Liver (tissue), 9 donors: ENCODE measurements around the gene TIAM1. TPM values are rescaled to one million over a fixed set of nuclear protein-coding genes. Genes with fewer than 3 reads are reported as not detected.

Source experiments
- DNase-seq: peaks from one replicate; pipeline ENCODE4 v3.0.0-alpha.2; 2017; ENCODE audit warnings: low spot score
- H3K27ac ChIP-seq, 2 donors: one replicate each; pipeline ENCODE4 v1.7.0; 2013; ENCODE audit warnings: inconsistent platforms in 2 of 2, low read length in 2 of 2, control low read depth in 1 of 2, low read depth in 1 of 2, mild to moderate bottlenecking in 1 of 2
- H3K27me3 ChIP-seq, 4 donors: one replicate each; pipeline versions ENCODE4 v1.6.1 to v1.7.0; 2013; ENCODE audit warnings: low read length in 3 of 4, inconsistent platforms in 1 of 4, mild to moderate bottlenecking in 1 of 4, moderate library complexity in 1 of 4; ENCODE audit not compliant: control insufficient read depth in 4 of 4, insufficient read depth in 4 of 4
- H3K36me3 ChIP-seq, 4 donors: one replicate each; pipeline versions ENCODE4 v1.6.1 to v1.7.0; 2013; ENCODE audit warnings: low read length in 3 of 4, mild to moderate bottlenecking in 3 of 4, low read depth in 1 of 4, moderate library complexity in 1 of 4; ENCODE audit not compliant: control insufficient read depth in 4 of 4, insufficient read depth in 3 of 4
- H3K4me1 ChIP-seq, 4 donors: one replicate each; pipeline versions ENCODE4 v1.6.1 to v1.7.0; 2013; ENCODE audit warnings: low read length in 3 of 4, mild to moderate bottlenecking in 3 of 4, moderate library complexity in 1 of 4; ENCODE audit not compliant: control insufficient read depth in 4 of 4, insufficient read depth in 4 of 4
- H3K4me3 ChIP-seq, 3 donors: one replicate each; pipeline versions ENCODE4 v1.6.1 to v1.7.0; 2013; ENCODE audit warnings: low read length in 3 of 3, control low read depth in 1 of 3, low read depth in 1 of 3, mild to moderate bottlenecking in 1 of 3
- H3K9ac ChIP-seq, 2 donors: one replicate each; pipeline ENCODE4 v1.7.0; 2013; ENCODE audit warnings: low read length in 2 of 2, mild to moderate bottlenecking in 2 of 2, moderate library complexity in 2 of 2, control low read depth in 1 of 2, low read depth in 1 of 2
- H3K9me3 ChIP-seq, 4 donors: one replicate each; pipeline versions ENCODE4 v1.6.1 to v1.7.0; 2013; ENCODE audit warnings: low read length in 3 of 4; ENCODE audit not compliant: control insufficient read depth in 4 of 4
- EGR1 ChIP-seq, 2 donors: IDR thresholded peaks; 2 replicates each; pipeline ENCODE4 v1.6.1; 2016 to 2018; ENCODE audit warnings: antibody characterized with exemption in 2 of 2, low read depth in 2 of 2
- FOXA1 ChIP-seq: IDR thresholded peaks from 2 replicates; pipeline ENCODE4 v1.6.1; 2016; ENCODE audit warnings: antibody characterized with exemption
- JUND ChIP-seq, 2 donors: IDR thresholded peaks; 2 replicates each; pipeline ENCODE4 v1.6.1; 2016; ENCODE audit warnings: antibody characterized with exemption in 2 of 2
- NR2F2 ChIP-seq: IDR thresholded peaks from 2 replicates; pipeline ENCODE4 v1.6.1; 2016; ENCODE audit warnings: antibody characterized with exemption
- RXRA ChIP-seq, 2 donors: IDR thresholded peaks; 2 replicates each; pipeline ENCODE4 v1.6.1; 2017 to 2018; ENCODE audit warnings: antibody characterized with exemption in 2 of 2, mild to moderate bottlenecking in 1 of 2
- TAF1 ChIP-seq: conservative IDR thresholded peaks from 2 replicates; pipeline ENCODE4 v1.6.1; 2016; ENCODE audit warnings: antibody characterized with exemption, mild to moderate bottlenecking
- YY1 ChIP-seq: IDR thresholded peaks from 2 replicates; pipeline ENCODE4 v1.6.1; 2016; ENCODE audit warnings: antibody characterized with exemption, mild to moderate bottlenecking
- WGBS: extraction: QIAGEN DNeasy Blood & Tissue Kit; methylation state at CpG from one replicate; pipeline ENCODE4 v1.1.7; 2013; 5-methylcytosine and 5-hydroxymethylcytosine counted together
- polyA plus RNA-seq, 2 donors: library from polyadenylated mRNA; stranded (reverse) in 1 of 2; unstranded in 1 of 2; fragments of 200-250 nt in 1 of 2; fragments of >200 nt in 1 of 2; fragmentation: Nextera tagmentation in 1 of 2; extraction: Ambion mirVana in 1 of 2; gene quantifications; one replicate each; pipeline versions ENCODE4 v1.2.1 to v1.2.3, GENCODE V29; 2013 to 2015
- total RNA-seq, 2 donors: library from RNA; depleted of rRNA; stranded (reverse); fragments of >200 nt; gene quantifications; one replicate each; pipeline ENCODE4 v1.2.3, GENCODE V29; 2014
- TF ChIP-seq, protein P1 (sequence below): fragments of 150-350 bp; IDR thresholded peaks from 2 replicates; pipeline ENCODE4 v1.5.1; 2017; ENCODE audit warnings: improper control_type of control experiment, low read depth, low read length; ENCODE audit not compliant: missing input control
- TF ChIP-seq, protein P2 (sequence below): IDR thresholded peaks from 2 replicates; pipeline ENCODE4 v1.6.1; 2016; ENCODE audit warnings: antibody characterized with exemption, mild to moderate bottlenecking
- TF ChIP-seq, protein P3 (sequence below): IDR thresholded peaks from 2 replicates; pipeline ENCODE4 v1.6.1; 2016; ENCODE audit warnings: antibody characterized with exemption
- TF ChIP-seq, protein P4 (sequence below): IDR thresholded peaks from 2 replicates; pipeline ENCODE4 v1.6.1; 2016; ENCODE audit warnings: antibody characterized with exemption
- donor health status: healthy.
- donor health status: healthy.
- donor health status: healthy.
- donor health status: healthy.
- donor health status: healthy.

Gene TIAM1
- total and polyA plus RNA-seq, 4 donors: 3.0 to 7.4 (median 4.8) TPM

DNA sequence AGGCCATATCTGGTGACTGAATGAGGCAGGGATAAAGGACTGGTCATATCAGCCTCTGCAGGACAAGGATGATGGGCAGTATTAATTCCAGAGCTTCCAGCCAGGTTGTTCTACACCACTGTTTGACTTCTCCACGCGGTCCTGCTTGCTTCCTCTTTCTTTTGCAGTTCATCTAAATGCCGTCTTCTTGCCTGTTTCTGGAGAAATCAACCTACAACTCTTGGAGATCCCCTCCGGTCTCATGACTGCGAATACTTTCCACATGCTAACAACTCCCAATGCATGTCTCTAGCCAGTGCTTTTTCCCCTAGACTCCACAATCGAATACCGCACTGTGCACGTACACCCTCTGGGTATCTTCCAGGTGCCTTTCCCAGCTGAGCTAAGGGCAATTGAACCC lies 14.1 kb upstream of the TIAM1 start:
- Histone ChIP-seq H3K9me3 (no peaks in the 10 kb centered on the region), H3K4me3 (no peak overlapping the region), H3K36me3 (no peaks in the 10 kb centered on the region), H3K4me1 (no peaks in the 10 kb centered on the region), H3K27me3 (no peaks in the 10 kb centered on the region), H3K9ac (no peak overlapping the region), H3K27ac (no peak overlapping the region)
- WGBS: 93% methylated on average over 8 of the region's 8 CpGs
- TF ChIP-seq FOXA1 (no peak), NR2F2 (no peak), EGR1 (IDR thresholded peaks at IDR 0.05; ENCODE audit: low read depth in 2 of 2) (no peak), RXRA (IDR thresholded peaks at IDR 0.05) (no peak), JUND (IDR thresholded peaks at IDR 0.05) (no peak), YY1 (no peak)
- TF ChIP-seq, protein P1, sequence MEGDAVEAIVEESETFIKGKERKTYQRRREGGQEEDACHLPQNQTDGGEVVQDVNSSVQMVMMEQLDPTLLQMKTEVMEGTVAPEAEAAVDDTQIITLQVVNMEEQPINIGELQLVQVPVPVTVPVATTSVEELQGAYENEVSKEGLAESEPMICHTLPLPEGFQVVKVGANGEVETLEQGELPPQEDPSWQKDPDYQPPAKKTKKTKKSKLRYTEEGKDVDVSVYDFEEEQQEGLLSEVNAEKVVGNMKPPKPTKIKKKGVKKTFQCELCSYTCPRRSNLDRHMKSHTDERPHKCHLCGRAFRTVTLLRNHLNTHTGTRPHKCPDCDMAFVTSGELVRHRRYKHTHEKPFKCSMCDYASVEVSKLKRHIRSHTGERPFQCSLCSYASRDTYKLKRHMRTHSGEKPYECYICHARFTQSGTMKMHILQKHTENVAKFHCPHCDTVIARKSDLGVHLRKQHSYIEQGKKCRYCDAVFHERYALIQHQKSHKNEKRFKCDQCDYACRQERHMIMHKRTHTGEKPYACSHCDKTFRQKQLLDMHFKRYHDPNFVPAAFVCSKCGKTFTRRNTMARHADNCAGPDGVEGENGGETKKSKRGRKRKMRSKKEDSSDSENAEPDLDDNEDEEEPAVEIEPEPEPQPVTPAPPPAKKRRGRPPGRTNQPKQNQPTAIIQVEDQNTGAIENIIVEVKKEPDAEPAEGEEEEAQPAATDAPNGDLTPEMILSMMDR: no peak
- TF ChIP-seq, protein P2, sequence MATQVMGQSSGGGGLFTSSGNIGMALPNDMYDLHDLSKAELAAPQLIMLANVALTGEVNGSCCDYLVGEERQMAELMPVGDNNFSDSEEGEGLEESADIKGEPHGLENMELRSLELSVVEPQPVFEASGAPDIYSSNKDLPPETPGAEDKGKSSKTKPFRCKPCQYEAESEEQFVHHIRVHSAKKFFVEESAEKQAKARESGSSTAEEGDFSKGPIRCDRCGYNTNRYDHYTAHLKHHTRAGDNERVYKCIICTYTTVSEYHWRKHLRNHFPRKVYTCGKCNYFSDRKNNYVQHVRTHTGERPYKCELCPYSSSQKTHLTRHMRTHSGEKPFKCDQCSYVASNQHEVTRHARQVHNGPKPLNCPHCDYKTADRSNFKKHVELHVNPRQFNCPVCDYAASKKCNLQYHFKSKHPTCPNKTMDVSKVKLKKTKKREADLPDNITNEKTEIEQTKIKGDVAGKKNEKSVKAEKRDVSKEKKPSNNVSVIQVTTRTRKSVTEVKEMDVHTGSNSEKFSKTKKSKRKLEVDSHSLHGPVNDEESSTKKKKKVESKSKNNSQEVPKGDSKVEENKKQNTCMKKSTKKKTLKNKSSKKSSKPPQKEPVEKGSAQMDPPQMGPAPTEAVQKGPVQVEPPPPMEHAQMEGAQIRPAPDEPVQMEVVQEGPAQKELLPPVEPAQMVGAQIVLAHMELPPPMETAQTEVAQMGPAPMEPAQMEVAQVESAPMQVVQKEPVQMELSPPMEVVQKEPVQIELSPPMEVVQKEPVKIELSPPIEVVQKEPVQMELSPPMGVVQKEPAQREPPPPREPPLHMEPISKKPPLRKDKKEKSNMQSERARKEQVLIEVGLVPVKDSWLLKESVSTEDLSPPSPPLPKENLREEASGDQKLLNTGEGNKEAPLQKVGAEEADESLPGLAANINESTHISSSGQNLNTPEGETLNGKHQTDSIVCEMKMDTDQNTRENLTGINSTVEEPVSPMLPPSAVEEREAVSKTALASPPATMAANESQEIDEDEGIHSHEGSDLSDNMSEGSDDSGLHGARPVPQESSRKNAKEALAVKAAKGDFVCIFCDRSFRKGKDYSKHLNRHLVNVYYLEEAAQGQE: no peak
- TF ChIP-seq, protein P3, sequence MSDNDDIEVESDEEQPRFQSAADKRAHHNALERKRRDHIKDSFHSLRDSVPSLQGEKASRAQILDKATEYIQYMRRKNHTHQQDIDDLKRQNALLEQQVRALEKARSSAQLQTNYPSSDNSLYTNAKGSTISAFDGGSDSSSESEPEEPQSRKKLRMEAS: no peak
- DNase-seq: no peak

DNA sequence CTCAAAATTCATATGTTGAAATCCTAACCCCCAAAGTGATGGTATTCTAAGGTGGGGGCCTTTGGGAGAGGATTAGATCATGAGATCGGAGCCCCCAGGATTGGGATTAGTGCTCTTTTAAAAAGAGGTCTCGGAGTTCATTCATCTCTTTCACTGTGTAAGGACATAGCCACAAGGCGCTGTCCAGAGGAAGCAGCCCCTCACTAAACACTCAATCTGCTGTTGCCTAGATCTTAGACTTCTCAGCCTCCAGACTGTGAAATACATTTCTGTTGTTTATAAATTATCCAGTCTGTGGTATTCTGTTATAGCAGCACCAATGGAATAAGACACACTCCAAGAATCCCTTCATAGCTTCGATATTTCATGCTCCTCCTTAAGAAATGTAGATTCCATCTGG lies 12.4 kb upstream of the TIAM1 start:
- no peaks in the 10 kb centered on the region for H3K36me3 ChIP-seq
- TF ChIP-seq NR2F2 (no peak), TAF1 (no peak), RXRA (IDR thresholded peaks at IDR 0.05) (no peak), JUND (IDR thresholded peaks at IDR 0.05) (no peak)
- TF ChIP-seq, protein P4, sequence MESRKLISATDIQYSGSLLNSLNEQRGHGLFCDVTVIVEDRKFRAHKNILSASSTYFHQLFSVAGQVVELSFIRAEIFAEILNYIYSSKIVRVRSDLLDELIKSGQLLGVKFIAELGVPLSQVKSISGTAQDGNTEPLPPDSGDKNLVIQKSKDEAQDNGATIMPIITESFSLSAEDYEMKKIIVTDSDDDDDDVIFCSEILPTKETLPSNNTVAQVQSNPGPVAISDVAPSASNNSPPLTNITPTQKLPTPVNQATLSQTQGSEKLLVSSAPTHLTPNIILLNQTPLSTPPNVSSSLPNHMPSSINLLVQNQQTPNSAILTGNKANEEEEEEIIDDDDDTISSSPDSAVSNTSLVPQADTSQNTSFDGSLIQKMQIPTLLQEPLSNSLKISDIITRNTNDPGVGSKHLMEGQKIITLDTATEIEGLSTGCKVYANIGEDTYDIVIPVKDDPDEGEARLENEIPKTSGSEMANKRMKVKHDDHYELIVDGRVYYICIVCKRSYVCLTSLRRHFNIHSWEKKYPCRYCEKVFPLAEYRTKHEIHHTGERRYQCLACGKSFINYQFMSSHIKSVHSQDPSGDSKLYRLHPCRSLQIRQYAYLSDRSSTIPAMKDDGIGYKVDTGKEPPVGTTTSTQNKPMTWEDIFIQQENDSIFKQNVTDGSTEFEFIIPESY: no peak
- H3K27me3 ChIP-seq: no peaks in the 10 kb centered on the region
- H3K4me3 ChIP-seq: no peak overlapping the region
- no peaks in the 10 kb centered on the region for H3K4me1 ChIP-seq
- H3K27ac ChIP-seq: no peak overlapping the region
- DNase-seq: no peak
- 96% methylated on average over 4 of the region's 4 CpGs for WGBS
- H3K9me3 ChIP-seq: no peaks in the 10 kb centered on the region
- H3K9ac ChIP-seq: no peak overlapping the region
